IMR-90 (cell line): Measurements from ENCODE around the gene CCDC85B. TPM values are rescaled to one million over a fixed set of nuclear protein-coding genes. Genes with fewer than 3 reads are reported as not detected.

Experiments
- ATAC-seq: fragments of 200-7000 bp; cut with Tn5 transposase; 2 replicates; pipeline ENCODE4 v1.9.1; 2020; ENCODE audit warnings: low read depth, mild to moderate bottlenecking, moderate library complexity
- BruUV-seq: library from RNA; stranded (reverse); fragments of 400-500 nt; replicated peaks from 2 replicates; lab custom pipeline; 2021; lab: Mats Ljungman, UMichigan
- CTCF ChIA-PET: fragments of 300-600 bp; formaldehyde crosslinking; extraction: SDS; loops from one replicate; lab custom pipeline; 2021; ENCODE audit warnings: antibody characterized with exemption; lab: Yijun Ruan, JAX
- POLR2A ChIA-PET: fragments of 300-600 bp; sonication (Branson Sonifier 250); formaldehyde crosslinking; loops from one replicate; lab custom pipeline; 2022; ENCODE audit warnings: antibody characterized with exemption; ENCODE audit not compliant: unreplicated experiment; lab: Charles Lee
- DNase-seq: peaks from one replicate; pipeline ENCODE4 v3.0.0; 2013
- H2AFZ ChIP-seq: replicated peaks from 2 replicates; pipeline ENCODE3; 2013; ENCODE audit warnings: low read length, mild to moderate bottlenecking; ENCODE audit not compliant: poor library complexity
- H2AK5ac ChIP-seq: 2 replicates; pipeline ENCODE4 v1.6.1; 2013; ENCODE audit warnings: low read depth, low read length, inconsistent platforms
- H2AK9ac ChIP-seq: replicated peaks from 2 replicates; pipeline ENCODE3; 2013; ENCODE audit warnings: mild to moderate bottlenecking, low read depth, low read length, moderate library complexity; ENCODE audit not compliant: poor library complexity
- H2BK120ac ChIP-seq: 2 replicates; pipeline ENCODE4 v1.6.1; 2013; ENCODE audit warnings: low read depth, low read length, inconsistent platforms
- H2BK15ac ChIP-seq: 3 replicates; pipeline ENCODE4 v1.6.1; 2013; ENCODE audit warnings: low read depth, low read length, inconsistent platforms
- H2BK20ac ChIP-seq: 2 replicates; pipeline ENCODE4 v1.6.1; 2013; ENCODE audit warnings: low read depth, mild to moderate bottlenecking, inconsistent platforms, low read length, moderate library complexity
- H2BK5ac ChIP-seq: 2 replicates; pipeline ENCODE4 v1.6.1; 2013; ENCODE audit warnings: mild to moderate bottlenecking, low read depth, low read length, inconsistent platforms; ENCODE audit not compliant: poor library complexity, severe bottlenecking
- H3K14ac ChIP-seq: replicated peaks from 2 replicates; pipeline ENCODE4 v1.6.1; 2013; ENCODE audit warnings: low read depth, low read length, inconsistent platforms
- H3K18ac ChIP-seq: 2 replicates; pipeline ENCODE4 v1.6.1; 2013; ENCODE audit warnings: low read depth, low read length, control low read depth
- H3K23ac ChIP-seq: 2 replicates; pipeline ENCODE4 v1.6.1; 2013; ENCODE audit warnings: low read depth, low read length, inconsistent platforms
- H3K27ac ChIP-seq: 2 replicates; pipeline ENCODE4 v1.5.1; 2013; ENCODE audit warnings: mild to moderate bottlenecking, control low read depth, low read length; ENCODE audit not compliant: insufficient read depth
- H3K27me3 ChIP-seq: 2 replicates; pipeline ENCODE4 v1.6.1; 2013; ENCODE audit warnings: low read length; ENCODE audit not compliant: control insufficient read depth, insufficient read depth
- H3K36me3 ChIP-seq: 2 replicates; pipeline ENCODE4 v1.6.1; 2013; ENCODE audit warnings: low read length, mixed read lengths; ENCODE audit not compliant: control insufficient read depth, insufficient read depth
- H3K4ac ChIP-seq: 2 replicates; pipeline ENCODE4 v1.6.1; 2013; ENCODE audit warnings: low read depth, low read length, inconsistent platforms
- H3K4me1 ChIP-seq: 2 replicates; pipeline ENCODE4 v1.6.1; 2013; ENCODE audit warnings: low read length, mixed read lengths; ENCODE audit not compliant: control insufficient read depth, insufficient read depth
- H3K4me2 ChIP-seq: 2 replicates; pipeline ENCODE4 v1.6.1; 2013; ENCODE audit warnings: low read depth, mild to moderate bottlenecking, control low read depth, low read length, moderate library complexity
- H3K4me3 ChIP-seq: 2 replicates; pipeline ENCODE4 v1.5.1; 2013; ENCODE audit warnings: low read depth, mild to moderate bottlenecking, control low read depth, low read length, moderate library complexity; ENCODE audit not compliant: insufficient read depth
- H3K56ac ChIP-seq: 2 replicates; pipeline ENCODE4 v1.6.1; 2013; ENCODE audit warnings: low read length, inconsistent platforms; ENCODE audit not compliant: insufficient read depth; ENCODE audit errors: extremely low read depth
- H3K79me1 ChIP-seq, 2 experiments: 2 replicates each; pipeline ENCODE4 v1.6.1; 2013; ENCODE audit warnings: low read length in 2 of 2, inconsistent platforms in 1 of 2, low read depth in 1 of 2
- H3K9ac ChIP-seq: 2 replicates; pipeline ENCODE4 v1.6.1; 2013; ENCODE audit warnings: low read depth, low read length, control low read depth
- H3K9me1 ChIP-seq: 2 replicates; pipeline ENCODE4 v1.6.1; 2013; ENCODE audit warnings: low read length, inconsistent platforms; ENCODE audit not compliant: insufficient read depth
- H3K9me3 ChIP-seq: 2 replicates; pipeline ENCODE4 v1.6.1; 2013; ENCODE audit warnings: low read length; ENCODE audit not compliant: control insufficient read depth, insufficient read depth
- H4K20me1 ChIP-seq: 2 replicates; pipeline ENCODE4 v1.6.1; 2013; ENCODE audit warnings: low read length, inconsistent platforms; ENCODE audit not compliant: insufficient read depth
- H4K5ac ChIP-seq: 2 replicates; pipeline ENCODE4 v1.6.1; 2013; ENCODE audit warnings: mild to moderate bottlenecking, low read depth, low read length, control low read depth
- H4K8ac ChIP-seq, 2 experiments: 2 replicates each; pipeline ENCODE4 v1.6.1; 2013; ENCODE audit warnings: low read depth in 2 of 2, low read length in 2 of 2, control low read depth in 1 of 2, inconsistent platforms in 1 of 2
- H4K91ac ChIP-seq: 2 replicates; pipeline ENCODE4 v1.6.1; 2013; ENCODE audit warnings: low read depth, low read length, inconsistent platforms; ENCODE audit not compliant: insufficient read depth
- CEBPB ChIP-seq: IDR thresholded peaks from 2 replicates; pipeline ENCODE4 v1.6.1; 2012; ENCODE audit warnings: low read depth, low read length, improper control_type of control experiment
- MAFK ChIP-seq: IDR thresholded peaks from 2 replicates; pipeline ENCODE4 v1.6.1; 2012; ENCODE audit warnings: low read depth, low read length, improper control_type of control experiment
- NFE2L2 ChIP-seq: fragments of 150-350 bp; IDR thresholded peaks from 2 replicates; pipeline ENCODE4 v1.6.1; 2016; ENCODE audit warnings: low read depth, mild to moderate bottlenecking, low read length
- RFX5 ChIP-seq: IDR thresholded peaks from 2 replicates; pipeline ENCODE4 v1.8.0; 2012; ENCODE audit warnings: low read depth, mild to moderate bottlenecking, low read length, moderate library complexity
- SMC3 ChIP-seq: fragments of 150-350 bp; IDR thresholded peaks from 2 replicates; pipeline ENCODE4 v1.6.1; 2016; ENCODE audit warnings: low read depth, mild to moderate bottlenecking, antibody characterized with exemption, low read length, moderate library complexity
- WGBS, 2 experiments: methylation state at CpG; one replicate each; pipeline versions ENCODE4 v1.1.5 to v1.1.7; 2013; ENCODE audit warnings: missing lambda C conversion rate in 2 of 2; ENCODE audit not compliant: insufficient read length in 1 of 2; ENCODE audit errors: extremely low coverage in 2 of 2; 5-methylcytosine and 5-hydroxymethylcytosine counted together
- dilution Hi-C: fragments of 300-500 bp; cut with HindIII; formaldehyde crosslinking; loops from one replicate; pipeline ENCODE4 v1.14.3; 2018; ENCODE audit warnings: low sequenced_read_pairs; ENCODE audit not compliant: unreplicated experiment
- in situ Hi-C: fragments of 300-500 bp; cut with MboI; formaldehyde crosslinking; loops from 3 replicates; pipeline ENCODE4 v1.14.3; 2019; ENCODE audit warnings: low sequenced_read_pairs, inconsistent platforms, mixed read lengths
- intact Hi-C: fragments of 100-400 bp; cut with micrococcal nuclease; formaldehyde crosslinking; loops from 2 replicates; pipeline ENCODE4 v1.10.0; 2022
- polyA plus RNA-seq, 3 experiments: library from polyadenylated mRNA; depleted of rRNA; stranded (reverse); fragments of >200 nt; gene quantifications; 2 replicates each; pipeline ENCODE4 v1.2.3, GENCODE V29; 2012; ENCODE audit warnings: low replicate concordance in 1 of 3
- total RNA-seq: library from RNA; depleted of rRNA; stranded (reverse); fragments of >200 nt; gene quantifications from 2 replicates; pipeline ENCODE4 v1.2.3, GENCODE V29; 2012
- TF ChIP-seq, protein P1 (sequence below): conservative IDR thresholded peaks from 2 replicates; pipeline ENCODE4 v1.5.1; 2012; ENCODE audit warnings: mild to moderate bottlenecking, low read depth, low read length, improper control_type of control experiment
- TF ChIP-seq, protein P2 (sequence below): fragments of 150-350 bp; IDR thresholded peaks from 2 replicates; pipeline ENCODE4 v1.6.1; 2017; ENCODE audit warnings: mild to moderate bottlenecking, antibody characterized with exemption, low read length, low read depth

CCDC85B gene
- total and polyA plus RNA-seq, 2 of the 4 experiments (the other 2 are of a cell fraction): 17.6 to 35.4 TPM

DNA sequence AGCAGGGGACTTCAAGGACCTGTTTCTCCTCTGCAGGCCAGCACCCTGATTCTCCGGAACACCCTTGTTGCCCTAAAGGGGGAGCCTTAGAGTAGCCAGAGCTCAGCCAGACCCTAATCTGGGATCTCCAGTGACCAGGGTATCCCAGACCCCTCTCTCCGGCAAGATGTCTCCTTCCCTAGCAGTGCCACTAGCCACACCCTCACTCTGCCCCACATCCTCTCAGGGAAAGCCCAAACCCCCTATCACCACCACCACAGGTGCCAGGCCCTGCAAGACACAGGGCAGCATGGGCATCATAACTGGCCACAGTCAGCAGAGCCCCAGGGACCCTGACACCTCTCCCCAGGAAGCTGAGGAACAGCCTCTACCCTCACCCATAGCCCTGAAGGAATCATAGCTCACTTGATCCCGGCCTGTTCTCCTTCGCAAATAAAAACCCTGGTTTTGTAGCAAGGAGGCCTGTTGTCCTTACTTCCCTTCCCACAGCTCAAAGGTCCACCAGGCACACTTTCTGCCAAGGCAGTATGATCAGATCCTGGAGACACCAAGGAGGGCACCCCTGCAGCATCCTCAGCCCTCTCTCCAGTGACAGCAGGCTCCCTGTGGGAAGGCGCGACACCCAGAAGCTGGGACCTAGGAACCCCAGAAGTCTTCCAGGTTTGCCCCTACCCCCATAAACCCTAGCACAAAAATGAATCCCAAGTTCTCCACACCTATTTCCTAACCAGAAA is 37.1 kb upstream of the CCDC85B start (continued):
- TF ChIP-seq, protein P1, sequence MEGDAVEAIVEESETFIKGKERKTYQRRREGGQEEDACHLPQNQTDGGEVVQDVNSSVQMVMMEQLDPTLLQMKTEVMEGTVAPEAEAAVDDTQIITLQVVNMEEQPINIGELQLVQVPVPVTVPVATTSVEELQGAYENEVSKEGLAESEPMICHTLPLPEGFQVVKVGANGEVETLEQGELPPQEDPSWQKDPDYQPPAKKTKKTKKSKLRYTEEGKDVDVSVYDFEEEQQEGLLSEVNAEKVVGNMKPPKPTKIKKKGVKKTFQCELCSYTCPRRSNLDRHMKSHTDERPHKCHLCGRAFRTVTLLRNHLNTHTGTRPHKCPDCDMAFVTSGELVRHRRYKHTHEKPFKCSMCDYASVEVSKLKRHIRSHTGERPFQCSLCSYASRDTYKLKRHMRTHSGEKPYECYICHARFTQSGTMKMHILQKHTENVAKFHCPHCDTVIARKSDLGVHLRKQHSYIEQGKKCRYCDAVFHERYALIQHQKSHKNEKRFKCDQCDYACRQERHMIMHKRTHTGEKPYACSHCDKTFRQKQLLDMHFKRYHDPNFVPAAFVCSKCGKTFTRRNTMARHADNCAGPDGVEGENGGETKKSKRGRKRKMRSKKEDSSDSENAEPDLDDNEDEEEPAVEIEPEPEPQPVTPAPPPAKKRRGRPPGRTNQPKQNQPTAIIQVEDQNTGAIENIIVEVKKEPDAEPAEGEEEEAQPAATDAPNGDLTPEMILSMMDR: no peak
- TF ChIP-seq SMC3: no peak

DNA sequence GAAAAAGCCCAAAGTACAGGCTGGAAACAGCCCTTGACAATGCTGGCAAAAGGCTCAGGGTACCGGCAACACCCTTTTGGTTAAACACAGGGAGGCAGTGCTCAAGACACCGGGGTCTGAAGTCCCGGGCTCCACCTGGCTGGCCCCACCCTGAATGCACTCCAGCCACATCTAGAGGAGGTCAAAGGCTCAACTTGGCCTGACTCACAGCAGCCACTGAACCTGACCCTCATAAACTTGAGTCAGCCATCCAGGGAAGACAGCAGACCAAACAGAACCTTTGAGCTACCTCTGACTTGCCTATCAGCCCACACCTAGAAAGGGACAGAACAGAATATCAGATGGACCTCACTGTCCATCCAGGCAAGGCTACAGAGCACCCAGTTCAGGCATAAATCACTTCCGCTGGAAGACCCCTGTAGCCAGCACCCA is 36.3 kb upstream of the CCDC85B start:
- ChIA-PET CTCF (no interaction called here), POLR2A (no interaction called here)
- no peak for DNase-seq
- Histone ChIP-seq H4K91ac (no peak overlapping the region), H2BK120ac (no peak overlapping the region), H3K9ac (no peak overlapping the region), H3K27me3 (no peaks in the 10 kb centered on the region), H3K18ac (no peak overlapping the region), H2AK9ac (no peak overlapping the region), H3K56ac (no peak overlapping the region), H4K5ac (no peak overlapping the region), H3K4me1 (peaks cover 4% of the 10 kb centered on the region), H4K20me1 (peaks cover 79% of the 10 kb centered on the region), H3K4me2 (no peak overlapping the region), H2AFZ (no peak overlapping the region), H3K27ac (no peak overlapping the region), H2BK5ac (no peak overlapping the region), H3K9me3 (no peaks in the 10 kb centered on the region), H3K4me3 (no peak overlapping the region), H3K79me1 (peaks cover 20 to 60% of the 10 kb centered on the region in 2 experiments), H3K14ac (no peak overlapping the region), H2BK20ac (no peak overlapping the region), H2AK5ac (no peak overlapping the region), H3K4ac (no peak overlapping the region), H2BK15ac (no peak overlapping the region), H3K36me3 (peaks cover 59% of the 10 kb centered on the region), H3K23ac (no peak overlapping the region), H3K9me1 (peaks cover 29% of the 10 kb centered on the region), H4K8ac (no peak overlapping the region)
- 100% methylated on average over 1 of the region's 4 CpGs; no CpG with 5 or more reads in 1 of the 2 experiments for WGBS, 2 experiments
- no peak for ATAC-seq
- TF ChIP-seq SMC3 (no peak), MAFK (no peak), NFE2L2 (no peak), CEBPB (no peak), RFX5 (no peak)
- TF ChIP-seq, protein P2, sequence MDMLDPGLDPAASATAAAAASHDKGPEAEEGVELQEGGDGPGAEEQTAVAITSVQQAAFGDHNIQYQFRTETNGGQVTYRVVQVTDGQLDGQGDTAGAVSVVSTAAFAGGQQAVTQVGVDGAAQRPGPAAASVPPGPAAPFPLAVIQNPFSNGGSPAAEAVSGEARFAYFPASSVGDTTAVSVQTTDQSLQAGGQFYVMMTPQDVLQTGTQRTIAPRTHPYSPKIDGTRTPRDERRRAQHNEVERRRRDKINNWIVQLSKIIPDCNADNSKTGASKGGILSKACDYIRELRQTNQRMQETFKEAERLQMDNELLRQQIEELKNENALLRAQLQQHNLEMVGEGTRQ: no peak
- in situ Hi-C loops: no loop called here
- intact Hi-C loops: no loop called here
- dilution Hi-C loops: no loop called here
- BruUV-seq: no TSS peak
